Astrocyte (in vitro differentiated cells and primary cell): ENCODE measurements around the gene DCST2. TPM values are rescaled to one million over a fixed set of nuclear protein-coding genes. Genes with fewer than 3 reads are reported as not detected.
A peak's percentile ranks its signal among the peaks of the same experiment; 100 is the strongest.

Experiments
- DNase-seq: peaks from one replicate; pipeline ENCODE4 v3.0.0-alpha.2; 2010; ENCODE audit warnings: low read depth
- FAIRE-seq: peaks from 2 replicates; lab custom pipeline; 2011; peaks lifted over from hg19 to GRCh38; lab: Jason Lieb, UNC
- H2AFZ ChIP-seq: 2 replicates; pipeline ENCODE4 v1.6.0; 2012; ENCODE audit warnings: low read depth, low read length, inconsistent platforms
- H3K27ac ChIP-seq: 2 replicates; pipeline ENCODE4 v1.5.1; 2011; ENCODE audit warnings: low read depth, low read length, inconsistent platforms
- H3K27me3 ChIP-seq: 2 replicates; pipeline ENCODE4 v1.6.0; 2011; ENCODE audit warnings: low read length, inconsistent platforms; ENCODE audit not compliant: insufficient read depth
- H3K36me3 ChIP-seq: 2 replicates; pipeline ENCODE4 v1.5.1; 2011; ENCODE audit warnings: low read length, inconsistent platforms; ENCODE audit not compliant: insufficient read depth
- H3K4me1 ChIP-seq: 2 replicates; pipeline ENCODE4 v1.5.1; 2011; ENCODE audit warnings: low read length, inconsistent platforms; ENCODE audit not compliant: insufficient read depth
- H3K4me2 ChIP-seq: 2 replicates; pipeline ENCODE4 v1.6.0; 2012; ENCODE audit warnings: low read length, inconsistent platforms
- H3K4me3 ChIP-seq: 2 replicates; pipeline ENCODE4 v1.5.1; 2011; ENCODE audit warnings: low read depth, mild to moderate bottlenecking, low read length, inconsistent platforms; ENCODE audit not compliant: insufficient read depth
- H3K79me2 ChIP-seq: 2 replicates; pipeline ENCODE4 v1.6.0; 2012; ENCODE audit warnings: mild to moderate bottlenecking, low read length, inconsistent platforms; ENCODE audit not compliant: insufficient read depth
- H3K9ac ChIP-seq: 2 replicates; pipeline ENCODE4 v1.6.0; 2012; ENCODE audit warnings: mild to moderate bottlenecking, low read length, inconsistent platforms
- H3K9me3 ChIP-seq: 2 replicates; pipeline ENCODE4 v1.5.1; 2012; ENCODE audit warnings: low read depth, mild to moderate bottlenecking, low read length, inconsistent platforms; ENCODE audit not compliant: insufficient read depth
- H4K20me1 ChIP-seq: 2 replicates; pipeline ENCODE4 v1.6.0; 2012; ENCODE audit warnings: low read length, inconsistent platforms; ENCODE audit not compliant: insufficient read depth
- H3K27ac Mint-ChIP-seq: one replicate; pipeline ENCODE4 v1.8.0; 2021; ENCODE audit warnings: mild to moderate bottlenecking, mixed read lengths; ENCODE audit not compliant: unreplicated experiment
- H3K27me3 Mint-ChIP-seq: one replicate; pipeline ENCODE4 v1.8.0; 2021; ENCODE audit warnings: low read depth, mixed read lengths; ENCODE audit not compliant: unreplicated experiment
- H3K36me3 Mint-ChIP-seq: one replicate; pipeline ENCODE4 v1.8.0; 2021; ENCODE audit warnings: low read depth, mixed read lengths; ENCODE audit not compliant: unreplicated experiment
- H3K4me1 Mint-ChIP-seq: one replicate; pipeline ENCODE4 v1.8.0; 2021; ENCODE audit warnings: low read depth, mixed read lengths; ENCODE audit not compliant: unreplicated experiment
- H3K4me3 Mint-ChIP-seq: one replicate; pipeline ENCODE4 v1.8.0; 2021; ENCODE audit warnings: mild to moderate bottlenecking, moderate library complexity, mixed read lengths; ENCODE audit not compliant: unreplicated experiment
- H3K9me3 Mint-ChIP-seq: one replicate; pipeline ENCODE4 v1.8.0; 2021; ENCODE audit warnings: mild to moderate bottlenecking, mixed read lengths; ENCODE audit not compliant: unreplicated experiment
- EZH2 ChIP-seq: IDR thresholded peaks from 2 replicates; pipeline ENCODE4 v1.6.1; 2012; ENCODE audit warnings: mild to moderate bottlenecking, low read length, inconsistent platforms; ENCODE audit not compliant: insufficient read depth
- total RNA-seq: library from RNA; stranded (reverse); gene quantifications from 2 replicates; pipeline ENCODE4 v1.2.1, GENCODE V29; 2021
- TF ChIP-seq, protein P1 (sequence below): IDR thresholded peaks from 2 replicates; pipeline ENCODE4 v1.5.1; 2011; ENCODE audit warnings: low read depth, mild to moderate bottlenecking, inconsistent platforms, low read length, moderate library complexity; ENCODE audit not compliant: insufficient read depth

Gene DCST2
- total RNA-seq, 1 donor from 2014 or later, result 0.34 TPM

DNA sequence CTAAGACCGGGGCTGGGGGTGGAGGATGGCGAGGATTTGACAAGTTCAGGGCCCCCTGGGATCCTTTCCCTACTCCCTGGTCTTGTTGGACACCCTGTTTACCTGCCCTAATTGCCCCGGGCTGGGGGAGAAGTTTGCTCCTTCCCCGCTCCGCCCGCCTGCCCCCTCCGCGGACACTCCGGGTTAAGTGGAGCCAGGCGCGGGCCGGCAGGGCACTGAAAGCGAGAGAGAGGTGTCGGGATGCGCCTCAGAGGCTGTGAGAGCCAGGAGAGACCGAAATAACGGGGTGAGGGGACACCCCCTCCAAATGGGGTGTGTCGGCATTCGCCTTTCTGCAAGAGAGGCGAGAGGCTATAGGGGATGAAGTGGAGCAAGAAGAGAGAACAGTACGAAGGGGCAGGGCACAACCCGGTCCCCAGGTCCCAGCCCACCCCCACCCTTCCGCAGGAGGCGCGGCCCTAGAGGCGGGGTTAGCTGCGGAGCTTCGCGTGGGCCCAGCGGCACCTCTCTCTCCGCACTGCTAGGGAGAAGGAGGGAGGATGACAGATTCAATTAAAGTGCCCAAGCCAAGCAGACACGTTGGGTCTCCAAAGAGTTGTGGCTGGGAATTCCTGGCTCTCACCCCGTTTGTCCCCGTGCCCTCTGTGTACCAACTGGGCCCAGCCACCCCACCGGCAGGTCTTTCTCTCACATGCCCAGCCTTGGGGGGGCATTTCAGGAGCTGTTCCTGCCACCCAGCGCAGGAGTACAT lies 48.9 kb upstream of the DCST2 start:
- peaks cover 4% of the 10 kb centered on the region for H3K36me3 Mint-ChIP-seq
- FAIRE-seq (no peak), DNase-seq (no peak)
- no peaks in the 10 kb centered on the region for H3K79me2 ChIP-seq
- H3K9ac ChIP-seq, result no peak overlapping the region
- H2AFZ ChIP-seq, result no peak overlapping the region
- H4K20me1 ChIP-seq, result peaks cover 13% of the 10 kb centered on the region
- H3K27ac Mint-ChIP-seq, result no peak overlapping the region
- no peak overlapping the region for H3K4me2 ChIP-seq
- no peaks in the 10 kb centered on the region for H3K36me3 ChIP-seq
- no peak overlapping the region for H3K27ac ChIP-seq
- H3K27me3 ChIP-seq, result peaks cover 43% of the 10 kb centered on the region
- no peaks in the 10 kb centered on the region for H3K9me3 Mint-ChIP-seq
- H3K4me3 ChIP-seq, result no peak overlapping the region
- no peaks in the 10 kb centered on the region for H3K9me3 ChIP-seq
- peak overlapping the region; percentile 60 for H3K4me3 Mint-ChIP-seq
- TF ChIP-seq, protein P1, sequence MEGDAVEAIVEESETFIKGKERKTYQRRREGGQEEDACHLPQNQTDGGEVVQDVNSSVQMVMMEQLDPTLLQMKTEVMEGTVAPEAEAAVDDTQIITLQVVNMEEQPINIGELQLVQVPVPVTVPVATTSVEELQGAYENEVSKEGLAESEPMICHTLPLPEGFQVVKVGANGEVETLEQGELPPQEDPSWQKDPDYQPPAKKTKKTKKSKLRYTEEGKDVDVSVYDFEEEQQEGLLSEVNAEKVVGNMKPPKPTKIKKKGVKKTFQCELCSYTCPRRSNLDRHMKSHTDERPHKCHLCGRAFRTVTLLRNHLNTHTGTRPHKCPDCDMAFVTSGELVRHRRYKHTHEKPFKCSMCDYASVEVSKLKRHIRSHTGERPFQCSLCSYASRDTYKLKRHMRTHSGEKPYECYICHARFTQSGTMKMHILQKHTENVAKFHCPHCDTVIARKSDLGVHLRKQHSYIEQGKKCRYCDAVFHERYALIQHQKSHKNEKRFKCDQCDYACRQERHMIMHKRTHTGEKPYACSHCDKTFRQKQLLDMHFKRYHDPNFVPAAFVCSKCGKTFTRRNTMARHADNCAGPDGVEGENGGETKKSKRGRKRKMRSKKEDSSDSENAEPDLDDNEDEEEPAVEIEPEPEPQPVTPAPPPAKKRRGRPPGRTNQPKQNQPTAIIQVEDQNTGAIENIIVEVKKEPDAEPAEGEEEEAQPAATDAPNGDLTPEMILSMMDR, result no peak
- TF ChIP-seq EZH2, result peak; percentile 100
- peaks cover 13% of the 10 kb centered on the region for H3K4me1 Mint-ChIP-seq
- peaks cover 31% of the 10 kb centered on the region for H3K4me1 ChIP-seq
- H3K27me3 Mint-ChIP-seq, result peaks cover 38% of the 10 kb centered on the region

DNA sequence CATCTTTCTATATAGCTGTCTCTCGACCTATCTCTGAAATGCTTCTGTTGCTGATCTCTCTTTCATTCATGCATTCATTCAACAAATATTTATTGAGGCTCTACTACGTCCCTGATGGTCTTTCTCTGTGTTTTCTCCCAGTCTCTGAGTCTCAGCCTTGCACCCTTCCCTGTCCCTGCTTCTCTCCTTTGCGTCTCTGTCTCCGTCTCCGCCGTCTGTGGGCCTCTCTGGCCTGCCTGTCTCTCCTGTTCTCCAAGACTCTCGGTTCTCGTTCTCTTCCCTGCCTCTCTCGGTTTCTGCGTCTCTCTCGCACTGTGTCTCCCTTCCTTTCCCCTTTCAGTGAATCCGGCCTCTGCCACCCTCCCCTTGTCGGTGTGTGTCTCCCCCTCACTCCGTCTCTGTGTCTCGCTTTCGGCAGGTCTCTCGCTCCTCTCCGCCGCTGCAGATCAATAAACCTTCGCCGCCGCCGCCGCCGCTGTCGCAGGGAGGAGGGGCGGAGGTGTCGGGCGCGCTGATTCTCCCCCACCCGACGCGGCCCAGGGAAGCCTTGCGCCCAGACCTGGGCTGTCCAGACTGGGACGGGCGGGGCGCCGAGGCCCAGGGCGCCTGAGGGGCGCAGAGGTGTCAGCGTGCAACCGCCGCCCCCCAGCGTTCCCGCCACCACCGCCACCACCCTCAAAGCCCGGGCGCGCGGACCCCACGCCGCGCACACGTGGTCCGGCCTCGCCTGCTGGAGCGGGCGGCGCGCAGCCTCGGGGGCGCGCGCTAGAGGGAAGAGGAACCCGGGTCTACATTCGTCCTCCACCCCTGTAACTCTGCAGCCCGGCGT lies 48.1 kb upstream of the DCST2 start:
- H3K4me3 ChIP-seq, result no peak overlapping the region
- H3K4me2 ChIP-seq, result no peak overlapping the region

More for the DNA sequence above, 48.1 kb upstream of the DCST2 start:
- peaks cover 4% of the 10 kb centered on the region for H3K36me3 Mint-ChIP-seq
- Histone ChIP-seq H3K9me3 (no peaks in the 10 kb centered on the region), H3K36me3 (no peaks in the 10 kb centered on the region), H3K4me1 (peaks cover 31% of the 10 kb centered on the region), H3K79me2 (no peaks in the 10 kb centered on the region), H3K27me3 (peaks cover 43% of the 10 kb centered on the region), H3K27ac (no peak overlapping the region), H3K9ac (no peak overlapping the region), H4K20me1 (peaks cover 13% of the 10 kb centered on the region), H2AFZ (no peak overlapping the region)
- DNase-seq, result no peak
- H3K27ac Mint-ChIP-seq, result no peak overlapping the region
- peaks cover 13% of the 10 kb centered on the region for H3K4me1 Mint-ChIP-seq
- peaks cover 38% of the 10 kb centered on the region for H3K27me3 Mint-ChIP-seq
- TF ChIP-seq, protein P1, result no peak
- TF ChIP-seq EZH2, result peak; percentile 99
- peak overlapping the region; percentile 66 for H3K4me3 Mint-ChIP-seq
- FAIRE-seq, result no peak
- H3K9me3 Mint-ChIP-seq, result no peaks in the 10 kb centered on the region
